PC-9 (cell line): ENCODE results near the gene TMEM141. TPM values are rescaled to one million over a fixed set of nuclear protein-coding genes. Genes with fewer than 3 reads are reported as not detected.

Source experiments
- BruUV-seq: library from RNA; stranded (reverse); fragments of 400-500 nt; replicated peaks from 2 replicates; lab custom pipeline; 2021; lab: Mats Ljungman, UMichigan
- CTCF ChIA-PET: fragments of 300-600 bp; sonication (Branson Sonifier 250); formaldehyde crosslinking; loops from one replicate; lab custom pipeline; 2022; ENCODE audit warnings: antibody characterized with exemption; lab: Charles Lee
- POLR2A ChIA-PET: fragments of 300-600 bp; sonication (Branson Sonifier 250); formaldehyde crosslinking; loops from one replicate; lab custom pipeline; 2022; ENCODE audit warnings: antibody characterized with exemption; ENCODE audit not compliant: unreplicated experiment; lab: Charles Lee
- DNase-seq, 2 experiments: peaks; one replicate each; pipeline versions ENCODE4 v3.0.0 to v3.0.0-alpha.2; 2015 to 2022; ENCODE audit warnings: mixed read lengths in 1 of 2
- H2AFZ ChIP-seq: fragments of 200-600 bp; sonication (generic); 2 replicates; pipeline ENCODE4 v1.8.1; 2017; ENCODE audit warnings: antibody characterized with exemption
- H3F3A ChIP-seq: fragments of 200-600 bp; sonication (generic); 2 replicates; pipeline ENCODE4 v1.8.1; 2017; ENCODE audit warnings: antibody characterized with exemption, mild to moderate bottlenecking, low read depth; ENCODE audit not compliant: insufficient read depth
- H3K27ac ChIP-seq: fragments of 200-600 bp; sonication (generic); 2 replicates; pipeline ENCODE4 v1.6.1; 2016; ENCODE audit warnings: mixed run types
- H3K27me3 ChIP-seq: fragments of 200-600 bp; sonication (generic); 2 replicates; pipeline ENCODE4 v1.6.1; 2016; ENCODE audit warnings: low read depth, mixed run types; ENCODE audit not compliant: insufficient read depth
- H3K36me3 ChIP-seq: fragments of 200-600 bp; sonication (generic); 2 replicates; pipeline ENCODE4 v1.6.1; 2016; ENCODE audit warnings: low read depth, mixed run types
- H3K4me1 ChIP-seq: fragments of 200-600 bp; sonication (generic); replicated peaks from 2 replicates; pipeline ENCODE4 v1.6.1; 2016; ENCODE audit warnings: mixed run types; ENCODE audit not compliant: insufficient read depth
- H3K4me2 ChIP-seq: fragments of 200-600 bp; sonication (generic); 2 replicates; pipeline ENCODE4 v1.6.1; 2017; ENCODE audit warnings: mixed run types
- H3K4me3 ChIP-seq: fragments of 200-600 bp; sonication (generic); 2 replicates; pipeline ENCODE4 v1.6.1; 2016; ENCODE audit warnings: mixed run types
- H3K79me2 ChIP-seq: fragments of 200-600 bp; sonication (generic); 2 replicates; pipeline ENCODE4 v1.6.1; 2017; ENCODE audit warnings: low read depth, mixed run types
- H3K9me2 ChIP-seq: fragments of 200-600 bp; sonication (generic); 2 replicates; pipeline ENCODE4 v1.8.1; 2017; ENCODE audit warnings: mild to moderate bottlenecking; ENCODE audit not compliant: insufficient read depth
- H3K9me3 ChIP-seq: fragments of 200-600 bp; sonication (generic); 2 replicates; pipeline ENCODE4 v1.8.1; 2016; ENCODE audit warnings: low read depth; ENCODE audit not compliant: insufficient read depth
- H4K20me1 ChIP-seq: fragments of 200-600 bp; sonication (generic); 2 replicates; pipeline ENCODE4 v1.8.1; 2017; ENCODE audit not compliant: insufficient read depth
- CTCF ChIP-seq: fragments of 200-600 bp; sonication (generic); conservative IDR thresholded peaks from 2 replicates; pipeline ENCODE4 v1.6.1; 2017; ENCODE audit warnings: mixed run types, antibody characterized with exemption, mild to moderate bottlenecking, moderate library complexity
- EZH2 ChIP-seq: fragments of 200-600 bp; sonication (generic); IDR thresholded peaks from 2 replicates; pipeline ENCODE4 v1.8.0; 2017; ENCODE audit warnings: antibody characterized with exemption, low read depth
- intact Hi-C: fragments of 100-400 bp; cut with micrococcal nuclease; formaldehyde crosslinking; loops from one replicate; pipeline ENCODE4 v1.10.0; 2022; ENCODE audit not compliant: unreplicated experiment
- total RNA-seq: library from RNA; stranded (reverse); gene quantifications from 2 replicates; pipeline ENCODE4 v1.2.3, GENCODE V29; 2021

Gene TMEM141
- total RNA-seq, 1 experiment from 2014 or later: 83.6 TPM

- BruUV-seq: no TSS peak
- Histone ChIP-seq H3K4me2 (no peak overlapping the region), H3K9me3 (no peaks in the 10 kb centered on the region), H3K4me1 (no peaks in the 10 kb centered on the region), H3F3A (peaks cover 10% of the 10 kb centered on the region; the same call in 1 of the 2 replicates), H3K27me3 (no peaks in the 10 kb centered on the region), H2AFZ (no peak overlapping the region), H4K20me1 (0 out of 2 replicates have a peak, but pooled peaks cover 6% of the 10 kb centered on the region), H3K9me2 (no peaks in the 10 kb centered on the region), H3K4me3 (no peak overlapping the region), H3K79me2 (peaks cover 16% of the 10 kb centered on the region), H3K27ac (no peak overlapping the region), H3K36me3 (no peaks in the 10 kb centered on the region)
- TF ChIP-seq CTCF (no peak), EZH2 (no peak)
- no peak for DNase-seq
- POLR2A ChIA-PET: no interaction called here
- CTCF ChIA-PET: interaction anchor here (0.6 to 0.7 kb wide), 2 partner anchors 181 to 472 kb away, joined by 3 to 4 read pairs; partner anchors contain the start of gene CLIC3
- intact Hi-C loops: no loop called here
Observed at GRCh38 chr9:136815422-136815782, 24.3 kb downstream of the TMEM141 start.

- peaks cover 16% of the 10 kb centered on the region for H4K20me1 ChIP-seq
- H2AFZ ChIP-seq: no peak overlapping the region
- H3K9me3 ChIP-seq: no peaks in the 10 kb centered on the region
- ChIA-PET CTCF (interaction anchor here (0.6 kb wide), 1 partner anchor 26 kb away, joined by 6 read pairs; no protein-coding TSS in a partner anchor), POLR2A (no interaction called here)
- no peak overlapping the region for H3K4me3 ChIP-seq
- peaks cover 9% of the 10 kb centered on the region; the same call in 1 of the 2 replicates for H3F3A ChIP-seq
- BruUV-seq: no TSS peak
- TF ChIP-seq CTCF (no peak), EZH2 (no peak)
- H3K4me2 ChIP-seq: no peak overlapping the region
- intact Hi-C loops: no loop called here
- H3K79me2 ChIP-seq: no peaks in the 10 kb centered on the region
- no peak for DNase-seq
- no peaks in the 10 kb centered on the region for H3K9me2 ChIP-seq
- H3K4me1 ChIP-seq: no peaks in the 10 kb centered on the region
- H3K36me3 ChIP-seq: no peaks in the 10 kb centered on the region
- no peaks in the 10 kb centered on the region for H3K27me3 ChIP-seq
- no peak overlapping the region for H3K27ac ChIP-seq
Observed at GRCh38 chr9:136820971-136821825, 30.1 kb downstream of the TMEM141 start.

GRCh38 chr9:136821826-136822544 is 30.8 kb downstream of the TMEM141 start:
- Histone ChIP-seq H4K20me1 (peaks cover 14% of the 10 kb centered on the region), H3K27ac (no peak overlapping the region), H3K4me1 (no peaks in the 10 kb centered on the region), H3K27me3 (no peaks in the 10 kb centered on the region), H3K36me3 (no peaks in the 10 kb centered on the region), H3K79me2 (no peaks in the 10 kb centered on the region), H3F3A (peaks cover 6% of the 10 kb centered on the region; the same call in 1 of the 2 replicates), H3K9me2 (no peaks in the 10 kb centered on the region), H2AFZ (no peak overlapping the region), H3K4me3 (no peak overlapping the region), H3K9me3 (no peaks in the 10 kb centered on the region), H3K4me2 (no peak overlapping the region)
- intact Hi-C loops: no loop called here
- POLR2A ChIA-PET: no interaction called here
- DNase-seq: no peak
- TF ChIP-seq CTCF (no peak), EZH2 (no peak)
- CTCF ChIA-PET: interaction anchor here (0.6 kb wide), 1 partner anchor 25 kb away, joined by 6 read pairs; no protein-coding TSS in a partner anchor
- no TSS peak for BruUV-seq
